NCI-H82 treated with DMSO at 0.1 percent for 48 hours (cell line): ENCODE measurements around the gene PM20D2.

Experiments used
- DNase-seq: peaks from one replicate; lab custom pipeline; 2025; ENCODE audit not compliant: unreplicated experiment; lab: John Stamatoyannopoulos, UW

The PM20D2 gene

DNA sequence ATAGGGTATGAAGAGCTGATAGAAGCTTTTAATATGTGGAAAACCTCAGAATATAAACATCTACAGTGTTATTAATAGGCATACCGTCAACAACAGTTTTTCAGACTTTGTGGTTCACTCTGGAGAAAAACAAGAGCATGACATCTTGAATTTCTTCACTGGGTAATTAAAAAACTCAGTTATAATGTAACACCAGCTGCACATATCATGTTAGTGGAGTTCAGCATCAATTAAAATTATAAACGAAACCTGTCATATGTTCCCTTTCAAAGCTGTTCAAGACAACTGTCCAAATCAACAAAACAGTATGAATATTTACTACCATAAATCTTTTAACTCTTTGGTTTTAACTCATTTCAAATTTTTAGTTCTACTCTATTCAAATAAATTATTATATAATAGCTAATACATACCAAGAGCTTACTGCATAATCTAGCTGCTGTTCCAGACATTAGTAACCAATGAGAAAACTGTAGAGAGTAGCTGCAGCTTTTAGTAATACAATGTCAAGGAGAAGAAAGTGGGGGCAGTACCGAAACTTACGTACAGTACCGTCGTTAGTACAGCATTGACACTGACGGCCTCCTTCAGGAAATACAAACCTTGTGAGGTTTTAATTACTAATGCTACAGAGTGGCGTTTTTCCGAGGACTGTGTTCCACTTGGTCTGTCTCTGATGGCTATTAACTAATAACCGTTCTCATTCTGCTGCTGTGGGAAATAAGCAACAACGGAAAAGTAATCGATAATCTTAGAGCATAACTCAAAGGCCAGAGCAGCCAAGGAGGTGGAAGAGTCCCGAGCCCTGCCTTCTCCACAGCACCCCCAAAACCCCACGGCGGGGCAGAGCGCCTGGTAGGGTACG lies 532 bp upstream of the PM20D2 start:
- DNase-seq: no peak

- DNase-seq: no peak
Observed at GRCh38 chr6:89146718-89147700, 1.2 kb downstream of the PM20D2 start.

DNA sequence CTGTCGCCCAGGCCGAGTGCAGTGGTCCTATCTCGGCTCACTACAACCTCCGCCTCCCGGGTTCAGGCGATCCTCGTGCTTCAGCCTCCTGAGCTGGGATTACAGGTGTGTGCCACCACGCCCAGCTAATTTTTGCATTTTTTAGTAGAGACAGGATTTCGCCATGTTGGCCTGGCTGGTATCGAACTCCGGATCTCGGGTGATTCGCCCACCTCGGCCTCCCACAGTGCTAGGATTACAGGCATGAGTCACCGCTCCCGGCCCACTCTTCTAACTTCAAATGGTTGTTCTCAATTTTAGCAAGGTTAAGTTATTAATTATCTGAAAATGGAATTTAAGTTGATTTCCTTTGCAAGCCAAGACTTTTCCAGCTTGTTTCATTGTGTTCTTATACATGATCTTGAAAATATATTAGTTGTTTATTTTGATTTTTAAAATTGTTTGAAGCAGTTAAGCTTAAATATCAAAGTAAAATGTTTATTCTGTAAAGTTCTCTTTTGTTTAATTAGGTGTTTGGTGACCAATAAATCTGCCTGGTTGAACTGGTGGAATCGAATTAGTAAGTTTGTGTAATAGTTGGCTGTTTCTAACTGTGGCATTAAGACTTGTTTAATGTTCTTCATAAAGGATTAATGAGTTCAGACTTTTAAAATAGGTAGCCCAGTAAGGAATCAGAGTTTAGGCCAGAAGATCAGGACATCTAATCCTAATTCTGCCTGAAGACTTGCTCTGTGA lies 2.3 kb downstream of the PM20D2 start:
- no peak for DNase-seq

- no peak for DNase-seq
Observed at GRCh38 chr6:89154131-89154530, 8.3 kb downstream of the PM20D2 start.

DNA sequence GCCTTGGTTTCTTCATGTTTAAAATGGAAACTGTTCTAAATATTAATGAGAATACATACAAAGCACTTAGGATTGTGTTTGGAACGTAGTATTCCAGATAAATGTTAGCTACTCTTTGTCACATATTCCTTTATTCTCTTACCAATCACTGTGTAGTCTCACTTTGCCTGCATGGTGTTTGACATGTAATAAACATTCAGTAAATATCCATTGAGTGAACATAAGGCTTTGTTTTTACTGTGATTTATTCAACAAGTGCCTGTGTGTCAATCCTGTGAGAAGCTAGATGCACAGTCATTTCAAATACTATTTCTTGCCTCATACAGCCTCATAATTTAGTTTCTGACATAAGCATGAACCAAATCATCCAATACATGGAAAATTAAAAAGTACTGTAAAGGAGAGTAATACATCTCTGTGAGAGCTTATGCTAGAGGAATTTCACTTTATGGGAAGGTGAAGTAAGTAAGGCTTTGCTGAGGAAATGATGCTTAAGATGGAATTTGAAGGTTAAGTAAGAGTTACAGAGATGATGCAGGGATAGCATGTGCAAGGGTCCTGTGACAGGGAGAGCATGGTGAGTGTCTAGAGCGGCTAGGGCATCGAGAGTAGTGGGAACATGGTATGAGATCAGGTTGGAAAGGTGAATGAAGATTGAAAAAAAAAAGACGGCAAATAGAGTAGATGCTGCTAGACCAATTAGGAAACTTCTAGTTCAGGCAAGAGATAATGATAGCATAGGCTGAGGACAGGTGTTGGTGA lies 14.7 kb downstream of the PM20D2 start:
- no peak for DNase-seq

DNA sequence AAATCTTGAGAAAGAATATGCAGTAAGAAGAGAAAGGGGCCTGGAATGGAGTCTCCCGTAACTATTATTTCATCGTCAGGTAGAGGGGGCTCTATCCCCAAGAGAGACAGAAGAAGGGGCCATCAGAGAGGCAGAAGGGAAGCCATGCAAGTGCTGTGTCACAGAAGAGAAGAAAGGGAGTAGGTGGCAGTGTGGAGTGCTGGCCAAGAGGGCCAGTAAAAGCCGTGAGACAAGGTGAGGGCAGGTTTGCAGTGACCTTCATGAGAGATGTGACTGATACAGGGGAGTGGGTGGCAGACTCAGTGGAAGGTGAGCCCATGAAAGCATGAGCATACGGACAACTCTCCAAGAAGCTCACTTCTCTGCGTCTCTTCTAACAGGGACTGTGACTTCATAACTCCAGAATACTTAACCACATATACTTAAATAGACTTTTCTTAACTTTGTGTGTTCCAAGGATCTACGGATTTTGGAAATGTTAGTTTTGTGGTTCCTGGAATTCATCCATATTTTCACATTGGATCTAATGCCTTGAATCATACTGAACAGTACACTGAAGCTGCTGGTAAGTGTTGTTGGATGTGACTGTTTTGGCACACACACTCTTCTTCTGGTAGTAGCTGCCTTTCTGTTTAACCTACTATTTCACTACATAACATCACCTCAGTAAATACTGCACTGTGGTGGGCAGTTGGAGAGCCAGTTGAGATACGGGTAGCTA lies 15.6 kb downstream of the PM20D2 start:
- no peak for DNase-seq

GRCh38 chr6:89162047-89162371 lies 16.2 kb downstream of the PM20D2 start:
- no peak for DNase-seq

DNA sequence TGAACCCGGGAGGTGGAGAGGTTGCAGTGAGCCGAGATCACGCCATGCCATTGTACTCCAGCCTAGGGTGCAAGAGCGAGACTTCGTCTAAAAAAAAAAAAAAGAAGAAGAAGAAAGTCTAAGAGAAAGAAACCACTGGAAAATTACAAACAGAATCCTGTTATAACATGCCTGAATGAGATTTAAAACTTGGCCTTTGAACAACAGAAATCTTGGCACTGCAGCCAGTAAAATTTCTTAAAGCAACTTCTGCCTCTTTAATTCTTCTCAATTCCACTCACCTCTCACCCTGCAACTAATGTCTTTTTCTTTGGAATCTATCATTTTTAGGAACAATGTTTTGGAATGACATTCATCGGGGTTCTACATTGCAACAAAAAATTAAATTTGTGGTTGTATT lies 26.3 kb downstream of the PM20D2 start:
- no peak for DNase-seq

GRCh38 chr6:89173634-89174033 lies 27.8 kb downstream of the PM20D2 start:
- DNase-seq: no peak

DNA sequence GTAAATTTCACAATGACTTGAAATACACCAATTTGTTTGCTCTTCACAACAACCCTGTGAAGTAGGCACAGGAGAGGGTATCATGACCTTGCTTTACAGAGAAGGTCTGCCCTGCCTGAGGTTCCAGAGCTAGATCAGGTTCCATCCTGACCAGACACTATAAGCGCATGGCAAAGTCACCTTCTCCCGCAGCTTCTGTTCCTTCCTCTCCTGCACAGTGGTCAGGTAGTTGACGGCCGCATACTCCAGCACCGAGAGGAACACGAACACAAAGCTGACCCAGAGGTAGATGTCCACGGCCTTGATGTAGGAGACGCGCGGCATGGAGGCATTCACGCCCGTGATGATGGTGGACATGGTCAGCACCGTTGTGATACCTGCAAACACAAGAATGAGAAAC lies 34.3 kb downstream of the PM20D2 start:
- DNase-seq: no peak

GRCh38 chr6:89180971-89181370 lies 35.1 kb downstream of the PM20D2 start:
- no peak for DNase-seq

- DNase-seq: no peak
Observed at GRCh38 chr6:89183294-89183693, 37.4 kb downstream of the PM20D2 start.

GRCh38 chr6:89184344-89184743 lies 38.5 kb downstream of the PM20D2 start:
- DNase-seq: no peak

DNA sequence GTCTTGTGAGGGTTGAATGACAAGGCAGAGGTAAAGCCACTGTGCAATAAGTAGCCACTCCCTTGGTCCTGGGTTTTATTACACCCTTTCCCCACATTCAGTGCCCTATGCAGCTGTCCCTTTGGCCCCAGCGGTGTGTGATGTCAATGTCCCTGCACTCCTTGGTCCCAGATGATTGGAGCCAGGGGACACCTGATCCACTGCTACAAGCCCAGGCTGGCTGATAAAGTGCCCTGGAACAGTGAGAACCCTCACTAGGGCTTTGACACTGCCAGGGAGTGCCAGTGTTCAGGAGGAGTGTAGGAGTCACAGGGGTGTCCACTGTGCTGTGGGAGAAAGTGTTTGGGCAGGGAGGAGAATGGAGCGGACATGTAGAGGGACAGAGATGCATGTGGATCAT lies 40.9 kb downstream of the PM20D2 start:
- no peak for DNase-seq

DNA sequence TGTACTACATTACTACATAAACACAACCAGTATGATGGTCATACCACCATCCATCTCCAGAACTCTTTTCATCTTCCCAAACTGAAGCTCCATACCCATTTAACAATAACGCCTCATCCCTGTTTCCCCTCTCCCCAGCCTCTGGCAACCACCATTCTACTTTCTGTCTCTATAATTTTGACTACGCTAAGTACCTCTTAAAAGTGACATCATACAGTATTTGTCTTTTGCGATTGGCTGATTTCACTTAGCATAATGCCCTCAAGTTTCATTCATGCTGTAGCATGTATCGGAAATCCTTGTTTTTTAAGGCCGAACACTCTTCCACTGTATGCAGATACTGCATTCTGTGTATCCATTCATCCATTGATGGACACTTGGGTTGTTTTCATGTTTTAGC lies 41.6 kb downstream of the PM20D2 start:
- DNase-seq: no peak

DNA sequence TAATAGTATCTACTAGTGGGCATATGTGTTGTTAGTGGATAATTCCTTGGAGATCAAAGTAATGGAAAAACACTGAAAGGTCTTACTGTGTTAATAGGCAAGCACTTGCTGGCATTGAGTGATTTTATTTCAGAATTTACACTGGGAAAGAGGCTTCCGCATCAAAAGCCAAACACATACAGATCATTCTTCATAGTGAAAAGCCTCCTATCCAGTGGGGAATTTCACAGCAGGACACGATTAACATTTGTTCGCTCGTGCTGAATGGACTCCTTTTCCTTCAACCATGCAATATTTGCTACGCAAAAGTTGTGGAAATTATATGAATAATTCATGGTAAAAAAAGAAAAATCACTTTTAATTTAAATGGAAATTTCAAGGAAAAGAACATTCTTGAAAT lies 44.9 kb downstream of the PM20D2 start:
- no peak for DNase-seq

- DNase-seq: no peak
Observed at GRCh38 chr6:89194559-89194958, 48.7 kb downstream of the PM20D2 start.

GRCh38 chr6:89197141-89197540 lies 51.3 kb downstream of the PM20D2 start:
- no peak for DNase-seq

DNA sequence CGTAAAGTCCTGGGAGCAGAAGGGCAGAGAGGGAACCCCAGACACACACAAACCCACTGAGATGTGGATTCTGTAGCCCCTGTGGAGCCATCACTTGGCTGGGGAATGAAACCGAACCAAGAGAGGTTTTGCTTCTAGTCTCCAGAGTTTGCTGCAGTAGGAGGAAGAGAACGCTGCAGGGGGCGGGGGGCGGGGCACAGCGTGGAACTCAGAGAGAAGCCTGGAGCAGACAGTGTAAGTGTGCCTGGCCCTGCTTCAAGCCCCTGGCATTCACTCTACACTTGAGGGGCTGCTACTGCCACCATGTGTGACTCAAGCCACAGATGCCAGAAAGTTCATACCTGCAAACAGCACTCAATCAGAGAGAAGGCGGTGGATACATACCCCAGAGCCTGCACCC lies 52.4 kb downstream of the PM20D2 start:
- no peak for DNase-seq

DNA sequence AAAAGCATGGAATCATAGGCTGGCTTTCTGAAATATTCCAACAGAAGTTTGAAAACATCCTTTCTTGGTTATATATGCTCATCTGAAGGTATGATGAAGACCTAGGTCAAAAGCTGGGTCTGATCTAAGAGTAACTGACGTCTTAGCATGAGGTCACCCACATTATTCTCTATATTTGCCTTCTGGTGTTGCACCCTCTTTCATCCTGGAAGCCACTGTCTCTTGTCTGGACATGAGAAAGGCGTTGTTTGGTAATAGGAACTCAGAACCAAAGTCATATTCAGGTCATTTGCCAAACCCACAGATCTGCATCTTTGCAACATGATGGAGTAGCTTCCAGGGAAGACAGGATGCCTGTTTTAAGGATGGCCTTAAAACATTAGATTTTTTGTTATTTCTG lies 53.7 kb downstream of the PM20D2 start:
- DNase-seq: no peak
